VCaP (cell line): ENCODE measurements around the gene LPAR6.
"Not testable (repeated sequence)": the region's sequence is repeated elsewhere in the genome, so short reads cannot be mapped to it uniquely, and the experiment has no call there.

ENCODE experiments used
- H3K27ac ChIP-seq: fragments of 450-650 bp; 2 replicates; pipeline ENCODE4 v1.5.1; 2017
- TF ChIP-seq, protein P1 (sequence below): fragments of 450-650 bp; conservative IDR thresholded peaks from 2 replicates; pipeline ENCODE4 v1.5.1; 2017; ENCODE audit warnings: mild to moderate bottlenecking, moderate library complexity

Gene LPAR6

DNA sequence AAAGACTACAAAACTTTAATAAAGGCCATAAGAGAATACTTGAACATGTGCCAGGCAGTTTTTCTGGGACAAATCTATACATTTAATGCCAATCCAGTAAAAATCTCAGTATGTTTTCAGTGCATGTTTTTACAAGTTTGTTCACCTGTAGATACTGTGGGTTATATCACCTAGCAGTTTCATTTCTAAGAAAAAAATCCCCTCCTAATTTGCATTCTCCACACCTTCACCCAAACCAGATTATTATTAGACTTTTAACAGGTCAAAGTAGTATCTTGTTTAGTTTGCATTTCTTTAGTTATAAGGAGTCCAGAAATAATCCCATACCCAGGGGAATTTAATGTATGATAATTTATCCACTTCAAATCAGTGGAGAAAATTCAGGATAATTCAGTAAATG lies 17.0 kb upstream of the LPAR6 start:
- TF ChIP-seq, protein P1, sequence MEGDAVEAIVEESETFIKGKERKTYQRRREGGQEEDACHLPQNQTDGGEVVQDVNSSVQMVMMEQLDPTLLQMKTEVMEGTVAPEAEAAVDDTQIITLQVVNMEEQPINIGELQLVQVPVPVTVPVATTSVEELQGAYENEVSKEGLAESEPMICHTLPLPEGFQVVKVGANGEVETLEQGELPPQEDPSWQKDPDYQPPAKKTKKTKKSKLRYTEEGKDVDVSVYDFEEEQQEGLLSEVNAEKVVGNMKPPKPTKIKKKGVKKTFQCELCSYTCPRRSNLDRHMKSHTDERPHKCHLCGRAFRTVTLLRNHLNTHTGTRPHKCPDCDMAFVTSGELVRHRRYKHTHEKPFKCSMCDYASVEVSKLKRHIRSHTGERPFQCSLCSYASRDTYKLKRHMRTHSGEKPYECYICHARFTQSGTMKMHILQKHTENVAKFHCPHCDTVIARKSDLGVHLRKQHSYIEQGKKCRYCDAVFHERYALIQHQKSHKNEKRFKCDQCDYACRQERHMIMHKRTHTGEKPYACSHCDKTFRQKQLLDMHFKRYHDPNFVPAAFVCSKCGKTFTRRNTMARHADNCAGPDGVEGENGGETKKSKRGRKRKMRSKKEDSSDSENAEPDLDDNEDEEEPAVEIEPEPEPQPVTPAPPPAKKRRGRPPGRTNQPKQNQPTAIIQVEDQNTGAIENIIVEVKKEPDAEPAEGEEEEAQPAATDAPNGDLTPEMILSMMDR: no peak
- no peak overlapping the region for H3K27ac ChIP-seq

- no peak overlapping the region for H3K27ac ChIP-seq
- TF ChIP-seq, protein P1: no peak
These were observed 16.1 kb upstream of the LPAR6 start for GRCh38 chr13:48429036-48429435.

DNA sequence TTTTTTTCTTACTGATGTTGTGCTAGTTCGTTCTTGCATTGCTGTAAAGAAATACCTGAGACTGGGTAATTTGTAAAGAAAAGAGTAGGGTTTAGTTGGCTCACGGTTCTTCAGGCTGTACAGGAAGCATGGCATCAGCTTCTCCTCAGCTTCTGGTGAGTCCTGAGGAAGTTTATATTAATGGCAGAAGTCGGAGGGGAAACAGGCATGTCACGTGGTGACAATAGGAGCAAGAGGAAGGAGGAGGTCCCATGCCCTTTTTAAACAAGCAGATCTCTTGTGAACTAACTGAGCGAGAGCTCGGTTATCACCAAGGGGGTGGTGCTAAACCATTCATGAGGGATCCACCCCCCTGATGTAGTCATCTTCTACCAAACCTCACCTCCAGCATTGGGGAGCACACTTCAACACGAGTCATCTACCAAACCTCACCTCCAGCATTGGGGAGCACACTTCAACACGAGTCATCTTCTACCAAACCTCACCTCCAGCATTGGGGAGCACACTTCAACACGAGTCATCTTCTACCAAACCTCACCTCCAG lies 13.9 kb upstream of the LPAR6 start:
- H3K27ac ChIP-seq: not testable (repeated sequence)

GRCh38 chr13:48426052-48426451 lies 13.1 kb upstream of the LPAR6 start:
- TF ChIP-seq, protein P1: no peak
- no peak overlapping the region for H3K27ac ChIP-seq

DNA sequence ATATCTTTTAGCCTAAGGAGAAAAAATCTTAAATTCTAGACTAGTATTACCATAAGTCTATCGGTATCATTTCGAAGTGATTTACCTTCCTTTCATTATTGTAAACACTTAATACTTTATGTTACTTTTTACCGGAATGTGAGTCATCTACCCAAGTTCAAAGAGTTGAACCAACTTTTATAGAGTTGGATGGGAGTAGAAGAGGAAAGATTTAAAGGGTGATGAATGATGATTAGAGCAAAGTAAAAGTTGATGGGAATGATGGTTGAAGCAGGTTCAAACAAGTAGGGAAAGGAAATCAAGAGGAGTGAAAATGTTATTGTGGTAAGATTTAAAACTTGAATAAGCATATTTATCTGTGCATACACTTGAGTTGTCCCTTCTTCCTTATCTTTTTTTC lies 11.3 kb upstream of the LPAR6 start:
- no peak overlapping the region for H3K27ac ChIP-seq
- TF ChIP-seq, protein P1: no peak

DNA sequence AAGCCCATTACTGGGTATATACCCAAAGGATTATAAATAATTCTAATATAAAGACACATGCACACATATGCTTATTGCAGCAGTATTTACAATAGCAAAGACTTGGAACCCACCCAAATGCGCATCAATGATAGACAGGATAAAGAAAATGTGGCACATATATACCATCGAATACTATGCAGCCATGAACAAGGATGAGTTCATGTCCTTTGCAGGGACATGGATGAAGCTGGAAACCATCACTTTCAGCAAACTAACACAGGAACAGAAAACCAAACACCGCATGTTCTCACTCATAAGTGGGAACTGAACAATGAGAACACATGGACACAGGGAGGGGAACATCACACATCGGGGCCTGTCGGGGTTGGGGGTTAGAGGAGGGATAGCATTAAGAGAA lies 9.1 kb upstream of the LPAR6 start:
- not testable (repeated sequence) for H3K27ac ChIP-seq

DNA sequence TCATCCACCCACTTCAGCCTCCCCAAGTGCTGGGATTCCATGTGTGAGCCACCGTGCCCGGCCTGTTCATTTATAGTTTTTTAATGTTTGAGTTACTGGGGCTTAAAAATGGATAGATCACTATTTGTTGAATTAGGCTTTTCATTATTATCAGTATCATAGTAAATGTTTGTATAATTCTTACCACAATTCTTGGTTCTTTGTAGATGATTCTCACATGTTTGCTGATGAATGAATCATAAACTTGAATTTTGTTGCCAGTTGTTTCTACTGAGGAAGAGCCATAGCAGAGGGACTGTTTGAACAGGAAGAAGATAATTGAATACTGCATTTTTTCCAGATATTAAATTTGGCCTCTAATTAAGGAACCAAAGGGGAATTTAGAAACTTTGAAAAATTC lies 2.6 kb upstream of the LPAR6 start:
- TF ChIP-seq, protein P1: no peak
- no peak overlapping the region for H3K27ac ChIP-seq

- TF ChIP-seq, protein P1: no peak
- no peak overlapping the region for H3K27ac ChIP-seq
These were observed 1.6 kb upstream of the LPAR6 start for GRCh38 chr13:48414501-48414900.
